H1 (cell line): ENCODE data around the gene SPINK4. TPM values are rescaled to one million over a fixed set of nuclear protein-coding genes. Genes with fewer than 3 reads are reported as not detected.

ENCODE experiments used
- ASH2L ChIP-seq: fragments of 200-600, 300-600 bp; sonication (generic); IDR thresholded peaks from one replicate; pipeline ENCODE4 v1.7.1; 2017; ENCODE audit warnings: low read length
- BACH1 ChIP-seq: IDR thresholded peaks from 2 replicates; pipeline ENCODE4 v1.6.1; 2012; ENCODE audit warnings: low read length, improper control_type of control experiment
- BCL11A ChIP-seq, 2 experiments: IDR thresholded peaks; one replicate each; pipeline ENCODE4 v1.6.1; 2011; ENCODE audit warnings: low read depth in 2 of 2, low read length in 2 of 2, mild to moderate bottlenecking in 2 of 2
- BRCA1 ChIP-seq: IDR thresholded peaks from 2 replicates; pipeline ENCODE4 v1.6.1; 2012; ENCODE audit warnings: low read depth, low read length, improper control_type of control experiment
- CBX5 ChIP-seq: fragments of 300-800, 300-1000 bp; sonication (generic); IDR thresholded peaks from 2 replicates; pipeline ENCODE4 v1.7.1; 2016; ENCODE audit warnings: antibody characterized with exemption, low read length, low read depth
- CHD1 ChIP-seq: IDR thresholded peaks from 2 replicates; pipeline ENCODE4 v1.6.1; 2012; ENCODE audit warnings: low read depth, low read length, improper control_type of control experiment
- E2F6 ChIP-seq: IDR thresholded peaks from 2 replicates; pipeline ENCODE4 v1.6.1; 2012; ENCODE audit warnings: inconsistent platforms
- HDAC2 ChIP-seq, 2 experiments: fragments of 300-600 bp in 1 of 2; sonication (generic) in 1 of 2; IDR thresholded peaks; 2 replicates each; pipeline ENCODE4 v1.6.1; 2011 to 2012; ENCODE audit warnings: low read depth in 2 of 2, low read length in 2 of 2, mild to moderate bottlenecking in 2 of 2, moderate library complexity in 2 of 2, borderline replicate concordance in 1 of 2, inconsistent platforms in 1 of 2
- KDM4A ChIP-seq: IDR thresholded peaks from one replicate; pipeline ENCODE4 v1.7.1; 2012; ENCODE audit warnings: low read depth, mild to moderate bottlenecking, moderate library complexity, low read length, inconsistent platforms; ENCODE audit not compliant: severe bottlenecking
- PHF8 ChIP-seq: fragments of 200-600 bp; sonication (generic); conservative IDR thresholded peaks from 2 replicates; pipeline ENCODE4 v1.7.1; 2012; ENCODE audit warnings: low read depth, mild to moderate bottlenecking, inconsistent platforms, low read length, moderate library complexity
- RAD21 ChIP-seq, 2 experiments: IDR thresholded peaks in 1 of 2; conservative IDR thresholded peaks in 1 of 2; 2 replicates each; pipeline ENCODE4 v1.6.1; 2011; ENCODE audit warnings: low read depth in 2 of 2, low read length in 2 of 2, improper control_type of control experiment in 1 of 2, inconsistent platforms in 1 of 2, mild to moderate bottlenecking in 1 of 2, moderate library complexity in 1 of 2
- RNF2 ChIP-seq: fragments of 200-900, 300-1000 bp; sonication (generic); IDR thresholded peaks from 2 replicates; pipeline ENCODE4 v1.7.1; 2016; ENCODE audit warnings: borderline replicate concordance, low read depth, mild to moderate bottlenecking, antibody characterized with exemption, low read length; ENCODE audit not compliant: poor library complexity, severe bottlenecking; ENCODE audit errors: missing control alignments
- SIN3A ChIP-seq, 2 experiments: IDR thresholded peaks in 1 of 2; conservative IDR thresholded peaks in 1 of 2; 2 replicates each; pipeline ENCODE4 v1.6.1; 2011 to 2012; ENCODE audit warnings: low read length in 2 of 2, improper control_type of control experiment in 1 of 2, low read depth in 1 of 2, mild to moderate bottlenecking in 1 of 2
- SUZ12 ChIP-seq: fragments of 200-600 bp; sonication (generic); IDR thresholded peaks from 2 replicates; pipeline ENCODE4 v1.6.1; 2012; ENCODE audit warnings: mild to moderate bottlenecking, inconsistent platforms, low read length, moderate library complexity, mixed read lengths
- TAF1 ChIP-seq: IDR thresholded peaks from 2 replicates; pipeline ENCODE4 v1.6.1; 2011; ENCODE audit warnings: mild to moderate bottlenecking, low read depth, low read length
- TBP ChIP-seq: IDR thresholded peaks from 2 replicates; pipeline ENCODE4 v1.6.1; 2011; ENCODE audit warnings: low read depth, low read length, improper control_type of control experiment
- polyA plus RNA-seq, 7 experiments: library from polyadenylated mRNA; depleted of rRNA in 3 of 7; stranded (reverse) in 5 of 7; unstranded in 2 of 7; fragments of >200 nt in 5 of 7; fragments of 200-250 nt in 2 of 7; gene quantifications; 1 replicate in 5 of 7; 2 replicates in 1 of 7; 4 replicates in 1 of 7; pipeline versions ENCODE4 v1.2.1 to v1.2.3, GENCODE V29; 2011 to 2013; ENCODE audit warnings: missing spikeins in 2 of 7, mixed read lengths in 2 of 7
- total RNA-seq: library from RNA; stranded (reverse); fragmentation: NEBNext Ultra II Directional; extraction: Animal tissue kit (Norgen Biotek cat#: 25700); gene quantifications from 2 replicates; pipeline ENCODE4 v1.2.1, GENCODE V29; 2021
- TF ChIP-seq, protein P1 (sequence below): IDR thresholded peaks from 2 replicates; pipeline ENCODE4 v1.6.1; 2011; ENCODE audit warnings: low read length, improper control_type of control experiment

Gene SPINK4
- total and polyA plus RNA-seq, 2 of the 8 experiments (the other 6 are each of a cell fraction or from before 2014, with no cell fraction given) = not detected

DNA sequence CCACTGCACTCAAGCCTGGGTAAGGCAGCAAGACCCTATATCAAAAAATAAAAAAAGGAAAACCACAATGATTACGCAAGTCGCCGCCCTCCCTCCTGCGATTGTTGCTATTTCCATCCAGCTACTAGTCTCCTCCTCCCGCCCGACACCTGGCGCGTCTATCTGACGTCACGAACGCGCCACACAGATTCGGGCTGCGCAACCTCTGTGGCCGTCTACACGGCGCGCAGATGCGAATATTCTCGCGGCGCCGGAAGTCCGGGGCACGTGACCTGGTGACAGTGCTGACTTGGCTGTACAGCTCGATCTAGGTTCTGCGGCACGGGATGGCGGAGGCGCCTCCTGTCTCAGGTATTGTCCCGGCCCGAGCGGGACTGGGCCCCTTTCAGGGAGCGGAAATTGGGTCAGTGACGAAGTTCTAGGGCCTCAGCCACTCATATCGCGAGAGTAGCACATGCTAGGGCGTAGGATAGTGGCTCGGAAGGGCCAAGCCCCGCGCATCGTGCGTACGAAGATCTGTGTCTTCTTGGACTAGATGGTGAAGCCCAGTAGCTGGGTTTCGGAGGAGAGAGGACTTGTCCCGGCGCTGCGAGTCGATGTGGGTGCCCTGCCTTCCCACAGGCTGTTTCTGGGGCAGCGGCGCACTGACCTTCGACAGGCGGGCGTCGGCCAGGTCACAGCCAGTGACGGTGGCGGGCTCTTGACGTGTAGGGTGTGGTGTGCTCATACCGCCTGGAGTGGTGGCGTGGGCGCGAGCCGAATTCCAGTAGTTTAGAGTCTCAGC is 50.5 kb downstream of the SPINK4 start, which contains the start of gene NFX1 (continued):
- TF ChIP-seq CBX5 (no peak), TBP (peak; percentile 92), RNF2 (no peak), CHD1 (no peak), BRCA1 (no peak; the same call in 1 of the 2 replicates), BCL11A (IDR thresholded peaks at IDR 0.05; ENCODE audit: low read depth in 2 of 2, low read length in 2 of 2) (no peak), BACH1 (no peak), PHF8 (peak; percentile 87), E2F6 (peak; percentile 72; the same call in 1 of the 2 replicates), SUZ12 (no peak), SIN3A (conservative IDR thresholded peaks at IDR 0.05 in 1 of 2, IDR thresholded peaks at IDR 0.05 in 1 of 2; ENCODE audit: low read depth in 1 of 2, low read length in 2 of 2) (peak in 1 of 2 experiments; percentile 97; a peak in 2 of 4 replicates), ASH2L (peak; percentile 97), RAD21 (IDR thresholded peaks at IDR 0.05 in 1 of 2, conservative IDR thresholded peaks at IDR 0.05 in 1 of 2; ENCODE audit: low read depth in 2 of 2, low read length in 2 of 2) (no peak), TAF1 (peak; percentile 97), HDAC2 (IDR thresholded peaks at IDR 0.05; ENCODE audit: borderline replicate concordance in 1 of 2, low read depth in 2 of 2, low read length in 2 of 2) (peak in 1 of 2 experiments; percentile 90; a peak in 1 of 4 replicates), KDM4A (peak; percentile 100)
- TF ChIP-seq, protein P1, sequence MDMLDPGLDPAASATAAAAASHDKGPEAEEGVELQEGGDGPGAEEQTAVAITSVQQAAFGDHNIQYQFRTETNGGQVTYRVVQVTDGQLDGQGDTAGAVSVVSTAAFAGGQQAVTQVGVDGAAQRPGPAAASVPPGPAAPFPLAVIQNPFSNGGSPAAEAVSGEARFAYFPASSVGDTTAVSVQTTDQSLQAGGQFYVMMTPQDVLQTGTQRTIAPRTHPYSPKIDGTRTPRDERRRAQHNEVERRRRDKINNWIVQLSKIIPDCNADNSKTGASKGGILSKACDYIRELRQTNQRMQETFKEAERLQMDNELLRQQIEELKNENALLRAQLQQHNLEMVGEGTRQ = peak; percentile 98
